ENCODE results near the gene GALNT13. TPM values are rescaled to one million over a fixed set of nuclear protein-coding genes. Genes with fewer than 3 reads are reported as not detected.

Gene GALNT13
- total RNA-seq, 2 experiments from 2014 or later, result not detected

GRCh38 chr2:153890576-153890975 lies 18.9 kb downstream of the GALNT13 start:
- no peak for ATAC-seq

GRCh38 chr2:153891051-153891450 lies 19.3 kb downstream of the GALNT13 start:
- H3K4me1 Mint-ChIP-seq, result no peaks in the 10 kb centered on the region
- DNase-seq (no peak), ATAC-seq (no peak)
- H3K36me3 Mint-ChIP-seq, result no peaks in the 10 kb centered on the region
- no peaks in the 10 kb centered on the region for H3K27me3 Mint-ChIP-seq
- no peak overlapping the region for H3K27ac Mint-ChIP-seq
- peaks cover 2% of the 10 kb centered on the region for H3K9me3 Mint-ChIP-seq (ENCODE audit: low read depth)
- H3K4me3 Mint-ChIP-seq, result no peak overlapping the region
- CTCF ChIA-PET, result no interaction called here

More at GRCh38 chr2:153890576-153890975, 18.9 kb downstream of the GALNT13 start:
- H3K9me3 Mint-ChIP-seq (ENCODE audit: low read depth), result peaks cover 2% of the 10 kb centered on the region
- no peaks in the 10 kb centered on the region for H3K27me3 Mint-ChIP-seq
- DNase-seq, result no peak
- H3K4me3 Mint-ChIP-seq, result no peak overlapping the region
- no peak overlapping the region for H3K27ac Mint-ChIP-seq
- CTCF ChIA-PET, result no interaction called here
- no peaks in the 10 kb centered on the region for H3K36me3 Mint-ChIP-seq
- H3K4me1 Mint-ChIP-seq, result no peaks in the 10 kb centered on the region

- no peaks in the 10 kb centered on the region for H3K4me1 Mint-ChIP-seq
- DNase-seq (no peak), ATAC-seq (no peak)
- CTCF ChIA-PET, result no interaction called here
- H3K27me3 Mint-ChIP-seq, result no peaks in the 10 kb centered on the region
- no peak overlapping the region for H3K4me3 Mint-ChIP-seq
- H3K27ac Mint-ChIP-seq, result no peak overlapping the region
- no peaks in the 10 kb centered on the region for H3K36me3 Mint-ChIP-seq
- peaks cover 7% of the 10 kb centered on the region for H3K9me3 Mint-ChIP-seq (ENCODE audit: low read depth)
These were observed 41.2 kb downstream of the GALNT13 start for GRCh38 chr2:153912798-153913396.

GRCh38 chr2:153917570-153917969 lies 45.8 kb downstream of the GALNT13 start:
- ATAC-seq, result no peak
- CTCF ChIA-PET, result no interaction called here
- no peaks in the 10 kb centered on the region for H3K36me3 Mint-ChIP-seq
- no peaks in the 10 kb centered on the region for H3K9me3 Mint-ChIP-seq (ENCODE audit: low read depth)
- H3K4me3 Mint-ChIP-seq, result no peak overlapping the region
- H3K4me1 Mint-ChIP-seq, result no peaks in the 10 kb centered on the region
- DNase-seq, result no peak
- H3K27ac Mint-ChIP-seq, result no peak overlapping the region
- no peaks in the 10 kb centered on the region for H3K27me3 Mint-ChIP-seq

- H3K27me3 Mint-ChIP-seq, result no peaks in the 10 kb centered on the region
- ATAC-seq, result no peak
- H3K27ac Mint-ChIP-seq, result no peak overlapping the region
- no peak overlapping the region for H3K4me3 Mint-ChIP-seq
- no peak for DNase-seq
- H3K9me3 Mint-ChIP-seq (ENCODE audit: low read depth), result peaks cover 9% of the 10 kb centered on the region
- CTCF ChIA-PET, result no interaction called here
- H3K36me3 Mint-ChIP-seq, result no peaks in the 10 kb centered on the region
- H3K4me1 Mint-ChIP-seq, result no peaks in the 10 kb centered on the region
These were observed 63.8 kb downstream of the GALNT13 start for GRCh38 chr2:153935511-153935910.

GRCh38 chr2:153939124-153939796 lies 67.5 kb downstream of the GALNT13 start:
- ATAC-seq (no peak), DNase-seq (no peak)
- Mint-ChIP-seq H3K4me3 (no peak overlapping the region), H3K4me1 (no peaks in the 10 kb centered on the region), H3K27me3 (no peaks in the 10 kb centered on the region), H3K9me3 (ENCODE audit: low read depth) (peaks cover under 1% of the 10 kb centered on the region), H3K36me3 (no peaks in the 10 kb centered on the region), H3K27ac (no peak overlapping the region)
- CTCF ChIA-PET, result no interaction called here

GRCh38 chr2:153940511-153940910 lies 68.8 kb downstream of the GALNT13 start:
- DNase-seq (no peak), ATAC-seq (no peak)
- Mint-ChIP-seq H3K4me3 (no peak overlapping the region), H3K9me3 (ENCODE audit: low read depth) (no peaks in the 10 kb centered on the region), H3K27me3 (no peaks in the 10 kb centered on the region), H3K36me3 (no peaks in the 10 kb centered on the region), H3K4me1 (no peaks in the 10 kb centered on the region), H3K27ac (no peak overlapping the region)
- CTCF ChIA-PET, result no interaction called here

GRCh38 chr2:153944800-153945199 lies 73.1 kb downstream of the GALNT13 start:
- H3K36me3 Mint-ChIP-seq, result no peaks in the 10 kb centered on the region
- H3K27me3 Mint-ChIP-seq, result no peaks in the 10 kb centered on the region
- H3K4me3 Mint-ChIP-seq, result no peak overlapping the region
- CTCF ChIA-PET, result no interaction called here
- H3K4me1 Mint-ChIP-seq, result no peaks in the 10 kb centered on the region
- DNase-seq (no peak), ATAC-seq (no peak)
- peaks cover 6% of the 10 kb centered on the region for H3K9me3 Mint-ChIP-seq (ENCODE audit: low read depth)
- H3K27ac Mint-ChIP-seq, result no peak overlapping the region

- Mint-ChIP-seq H3K27ac (no peak overlapping the region), H3K4me3 (no peak overlapping the region), H3K27me3 (no peaks in the 10 kb centered on the region), H3K9me3 (ENCODE audit: low read depth) (peaks cover 6% of the 10 kb centered on the region), H3K36me3 (no peaks in the 10 kb centered on the region), H3K4me1 (no peaks in the 10 kb centered on the region)
- CTCF ChIA-PET, result no interaction called here
- DNase-seq (no peak), ATAC-seq (no peak)
These were observed 74.3 kb downstream of the GALNT13 start for GRCh38 chr2:153946036-153946435.

- CTCF ChIA-PET, result no interaction called here
- Mint-ChIP-seq H3K27ac (no peak overlapping the region), H3K9me3 (ENCODE audit: low read depth) (peaks cover 2% of the 10 kb centered on the region), H3K4me1 (no peaks in the 10 kb centered on the region), H3K27me3 (no peaks in the 10 kb centered on the region), H3K4me3 (no peak overlapping the region), H3K36me3 (no peaks in the 10 kb centered on the region)
- DNase-seq, result no peak
- no peak for ATAC-seq
These were observed 82.0 kb downstream of the GALNT13 start for GRCh38 chr2:153953761-153954160.

- H3K9me3 Mint-ChIP-seq (ENCODE audit: low read depth), result peaks cover 8% of the 10 kb centered on the region
- no peaks in the 10 kb centered on the region for H3K4me1 Mint-ChIP-seq
- ATAC-seq, result no peak
- CTCF ChIA-PET, result no interaction called here
- DNase-seq, result no peak
- no peaks in the 10 kb centered on the region for H3K27me3 Mint-ChIP-seq
- no peak overlapping the region for H3K27ac Mint-ChIP-seq
- no peak overlapping the region for H3K4me3 Mint-ChIP-seq
- H3K36me3 Mint-ChIP-seq, result no peaks in the 10 kb centered on the region
These were observed 91.5 kb downstream of the GALNT13 start for GRCh38 chr2:153963256-153963655.

- no peak overlapping the region for H3K4me3 Mint-ChIP-seq
- H3K4me1 Mint-ChIP-seq, result no peaks in the 10 kb centered on the region
- no peaks in the 10 kb centered on the region for H3K36me3 Mint-ChIP-seq
- peaks cover 11% of the 10 kb centered on the region for H3K9me3 Mint-ChIP-seq (ENCODE audit: low read depth)
- CTCF ChIA-PET, result no interaction called here
- no peak for ATAC-seq
- DNase-seq, result no peak
- H3K27ac Mint-ChIP-seq, result no peak overlapping the region
- no peaks in the 10 kb centered on the region for H3K27me3 Mint-ChIP-seq
These were observed 95.7 kb downstream of the GALNT13 start for GRCh38 chr2:153967248-153967973.

GRCh38 chr2:153971250-153971649 lies 99.5 kb downstream of the GALNT13 start:
- CTCF ChIA-PET, result no interaction called here
- H3K36me3 Mint-ChIP-seq, result no peaks in the 10 kb centered on the region
- DNase-seq (no peak), ATAC-seq (no peak)
- no peak overlapping the region for H3K4me3 Mint-ChIP-seq
- no peaks in the 10 kb centered on the region for H3K4me1 Mint-ChIP-seq
- H3K27me3 Mint-ChIP-seq, result no peaks in the 10 kb centered on the region
- H3K27ac Mint-ChIP-seq, result no peak overlapping the region
- peaks cover 11% of the 10 kb centered on the region for H3K9me3 Mint-ChIP-seq (ENCODE audit: low read depth)

- DNase-seq (no peak), ATAC-seq (no peak)
- H3K36me3 Mint-ChIP-seq, result no peaks in the 10 kb centered on the region
- CTCF ChIA-PET, result no interaction called here
- peaks cover 11% of the 10 kb centered on the region for H3K9me3 Mint-ChIP-seq (ENCODE audit: low read depth)
- no peaks in the 10 kb centered on the region for H3K27me3 Mint-ChIP-seq
- no peak overlapping the region for H3K4me3 Mint-ChIP-seq
- H3K4me1 Mint-ChIP-seq, result no peaks in the 10 kb centered on the region
- no peak overlapping the region for H3K27ac Mint-ChIP-seq
These were observed 100.1 kb downstream of the GALNT13 start for GRCh38 chr2:153971855-153972254.
